Measurements from ENCODE around the gene STXBP5L. TPM values are rescaled to one million over a fixed set of nuclear protein-coding genes. Genes with fewer than 3 reads are reported as not detected.
"Not testable (repeated sequence)": the region's sequence is repeated elsewhere in the genome, so short reads cannot be mapped to it uniquely, and the experiment has no call there.

Gene STXBP5L
- total RNA-seq, 2 experiments from 2014 or later = not detected

DNA sequence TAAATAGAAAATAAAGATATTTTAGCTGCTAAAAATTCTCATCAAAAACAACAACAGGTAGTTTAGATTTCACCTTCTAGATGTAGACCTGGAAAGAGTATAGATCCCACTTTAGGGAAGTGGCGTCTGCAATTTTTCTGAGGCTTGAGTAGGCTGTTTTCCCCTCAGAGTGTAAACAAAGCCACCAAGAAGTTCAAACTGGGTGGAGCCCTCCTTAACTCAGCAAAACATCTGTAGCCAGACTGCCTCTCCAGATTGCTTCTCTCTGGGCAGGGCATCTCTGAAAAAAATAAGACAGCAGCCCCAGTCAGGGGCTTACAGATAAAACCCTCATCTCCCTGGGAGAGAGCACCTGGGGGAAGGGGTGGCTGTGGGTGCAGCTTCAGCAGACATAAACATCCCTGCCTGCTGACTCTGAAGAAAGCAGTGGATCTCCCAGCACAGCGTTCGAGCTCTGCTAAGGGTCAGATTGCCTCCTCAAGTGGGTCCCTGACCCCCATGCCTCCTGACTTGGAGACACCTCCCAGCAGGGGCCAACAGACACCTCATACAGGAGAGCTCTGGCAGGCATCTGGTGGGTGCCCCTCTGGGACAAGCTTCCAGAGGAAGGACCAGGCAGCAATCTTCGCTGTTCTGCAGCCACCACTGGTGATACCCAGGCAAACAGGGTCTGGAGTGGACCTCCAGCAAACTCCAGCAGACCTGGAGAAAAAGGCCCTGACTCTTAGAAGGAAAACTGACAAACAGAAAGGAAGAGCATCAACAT lies 259.6 kb downstream of the STXBP5L start:
- peaks cover 0 to 7% of the 10 kb centered on the region in 2 experiments for H3K9me3 ChIP-seq (ENCODE audit: control insufficient read depth in 1 of 2, insufficient read depth in 1 of 2, low read length in 2 of 2)
- intact Hi-C loops (cut with DNase I, micrococcal nuclease) = no loop called here
- no peak for TF ChIP-seq CTCF (IDR thresholded peaks at IDR 0.05)
- H3K4me1 ChIP-seq (ENCODE audit: insufficient read depth, low read length) = no peaks in the 10 kb centered on the region
- H3K27ac ChIP-seq (ENCODE audit: low read depth in 1 of 2, low read length in 2 of 2) = no peak overlapping the region
- H3K27ac Mint-ChIP-seq = no peak overlapping the region
- H3K4me3 Mint-ChIP-seq = no peak overlapping the region
- no peaks in the 10 kb centered on the region for H3K27me3 Mint-ChIP-seq
- POLR2A ChIA-PET = no interaction called here
- H3K36me3 Mint-ChIP-seq (ENCODE audit: low read depth) = no peaks in the 10 kb centered on the region
- ATAC-seq (ENCODE audit: poor library complexity) (no peak), DNase-seq (no peak)
- CTCF ChIA-PET = no interaction called here
- no peaks in the 10 kb centered on the region for H3K27me3 ChIP-seq (ENCODE audit: control insufficient read depth in 1 of 2, insufficient read depth in 2 of 2, low read length in 2 of 2)
- H3K4me1 Mint-ChIP-seq (ENCODE audit: low read depth) = no peaks in the 10 kb centered on the region
- H3K36me3 ChIP-seq (ENCODE audit: insufficient read depth, low read length) = no peaks in the 10 kb centered on the region
- H3K9me3 Mint-ChIP-seq = peaks cover 9% of the 10 kb centered on the region
- no peak overlapping the region for H3K4me3 ChIP-seq (ENCODE audit: low read length)

- no peak overlapping the region for H3K4me3 ChIP-seq (ENCODE audit: low read length)
- ATAC-seq (ENCODE audit: poor library complexity) = no peak
- POLR2A ChIA-PET = no interaction called here
- CTCF ChIA-PET = no interaction called here
- Mint-ChIP-seq H3K4me1 (ENCODE audit: low read depth) (no peaks in the 10 kb centered on the region), H3K36me3 (ENCODE audit: low read depth) (no peaks in the 10 kb centered on the region), H3K27me3 (no peaks in the 10 kb centered on the region), H3K9me3 (peaks cover 16% of the 10 kb centered on the region), H3K4me3 (no peak overlapping the region), H3K27ac (no peak overlapping the region)
- no peak for DNase-seq
- no peaks in the 10 kb centered on the region for H3K36me3 ChIP-seq (ENCODE audit: insufficient read depth, low read length)
- H3K4me1 ChIP-seq (ENCODE audit: insufficient read depth, low read length) = no peaks in the 10 kb centered on the region
- no peaks in the 10 kb centered on the region for H3K27me3 ChIP-seq (ENCODE audit: control insufficient read depth in 1 of 2, insufficient read depth in 2 of 2, low read length in 2 of 2)
- H3K27ac ChIP-seq (ENCODE audit: low read depth in 1 of 2, low read length in 2 of 2) = no peak overlapping the region
- intact Hi-C loops (cut with DNase I, micrococcal nuclease) = no loop called here
- H3K9me3 ChIP-seq (ENCODE audit: control insufficient read depth in 1 of 2, insufficient read depth in 1 of 2, low read length in 2 of 2) = no peaks in the 10 kb centered on the region
- no peak for TF ChIP-seq CTCF (IDR thresholded peaks at IDR 0.05)
These were observed 267.1 kb downstream of the STXBP5L start for GRCh38 chr3:121175083-121175482.

GRCh38 chr3:121190626-121191025 lies 282.6 kb downstream of the STXBP5L start:
- H3K9me3 ChIP-seq (ENCODE audit: control insufficient read depth in 1 of 2, insufficient read depth in 1 of 2, low read length in 2 of 2) = peaks cover 0 to 13% of the 10 kb centered on the region in 2 experiments
- H3K27ac ChIP-seq (ENCODE audit: low read depth in 1 of 2, low read length in 2 of 2); H3K36me3 ChIP-seq (ENCODE audit: insufficient read depth, low read length); H3K36me3 Mint-ChIP-seq (ENCODE audit: low read depth); DNase-seq; H3K4me1 ChIP-seq (ENCODE audit: insufficient read depth, low read length); H3K4me3 ChIP-seq (ENCODE audit: low read length); ATAC-seq (ENCODE audit: poor library complexity); H3K4me1 Mint-ChIP-seq (ENCODE audit: low read depth); intact Hi-C loops (cut with DNase I, micrococcal nuclease); H3K27ac Mint-ChIP-seq; CTCF ChIA-PET; H3K27me3 Mint-ChIP-seq; POLR2A ChIA-PET; H3K9me3 Mint-ChIP-seq; H3K4me3 Mint-ChIP-seq; H3K27me3 ChIP-seq (ENCODE audit: control insufficient read depth in 1 of 2, insufficient read depth in 2 of 2, low read length in 2 of 2): not testable (repeated sequence)

DNA sequence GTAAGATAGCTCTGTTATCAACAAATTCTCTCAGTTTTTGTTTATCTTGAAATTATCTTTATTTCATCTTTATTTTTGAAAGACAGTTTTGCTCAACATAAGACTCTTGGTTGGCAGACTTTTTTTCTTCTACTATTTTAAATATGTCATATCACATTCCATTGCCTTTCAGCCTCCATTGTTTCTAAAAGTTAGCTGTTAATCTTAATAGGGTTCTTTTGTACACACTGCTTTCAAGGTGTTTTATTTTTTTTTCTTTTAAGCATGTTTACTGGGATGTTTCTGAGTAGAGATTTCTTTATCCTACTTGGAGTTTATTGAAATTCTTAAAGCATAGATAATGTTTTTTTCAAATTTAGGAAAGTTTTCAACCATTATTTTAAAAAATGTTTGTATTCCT lies 294.6 kb downstream of the STXBP5L start:
- no peaks in the 10 kb centered on the region for H3K36me3 ChIP-seq (ENCODE audit: insufficient read depth, low read length)
- no peaks in the 10 kb centered on the region for H3K4me1 ChIP-seq (ENCODE audit: insufficient read depth, low read length)
- POLR2A ChIA-PET = no interaction called here
- Mint-ChIP-seq H3K36me3 (ENCODE audit: low read depth) (no peaks in the 10 kb centered on the region), H3K9me3 (peaks cover 11% of the 10 kb centered on the region), H3K4me1 (ENCODE audit: low read depth) (no peaks in the 10 kb centered on the region), H3K27me3 (no peaks in the 10 kb centered on the region), H3K27ac (no peak overlapping the region), H3K4me3 (no peak overlapping the region)
- no peak overlapping the region for H3K27ac ChIP-seq (ENCODE audit: low read depth in 1 of 2, low read length in 2 of 2)
- no peak for TF ChIP-seq CTCF (IDR thresholded peaks at IDR 0.05)
- no peak overlapping the region for H3K4me3 ChIP-seq (ENCODE audit: low read length)
- H3K9me3 ChIP-seq (ENCODE audit: control insufficient read depth in 1 of 2, insufficient read depth in 1 of 2, low read length in 2 of 2) = no peaks in the 10 kb centered on the region
- ATAC-seq (ENCODE audit: poor library complexity) (no peak), DNase-seq (no peak)
- intact Hi-C loops (cut with DNase I, micrococcal nuclease) = no loop called here
- H3K27me3 ChIP-seq (ENCODE audit: control insufficient read depth in 1 of 2, insufficient read depth in 2 of 2, low read length in 2 of 2) = no peaks in the 10 kb centered on the region
- CTCF ChIA-PET = no interaction called here

Data from CD4-positive, alpha-beta T cell (primary cell).